ENCODE results near the gene MRPL42. TPM values are rescaled to one million over a fixed set of nuclear protein-coding genes. Genes with fewer than 3 reads are reported as not detected.
A peak's percentile ranks its signal among the peaks of the same experiment; 100 is the strongest.

MRPL42 gene
- total RNA-seq, 4 donors from 2014 or later, result 21.6 to 44.2 (median 34.8) TPM

DNA sequence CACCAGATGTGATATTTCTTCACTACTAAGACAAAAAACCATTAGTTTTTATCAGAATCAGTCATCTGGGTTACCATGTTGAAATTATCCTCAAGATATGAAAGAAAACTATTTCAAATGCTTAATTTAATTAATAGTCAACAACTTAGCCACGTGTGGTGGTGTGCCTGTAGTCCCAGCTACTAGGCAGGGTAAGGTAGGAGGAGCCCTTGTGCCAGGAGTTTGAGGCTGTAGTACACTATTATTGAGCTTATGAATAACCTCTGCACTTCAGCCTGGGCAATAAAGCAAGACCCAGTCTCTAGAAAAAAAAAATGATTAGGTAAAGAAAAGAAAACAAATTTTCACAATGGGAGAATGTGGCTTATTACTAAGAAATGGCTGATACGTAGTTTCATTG, 33.4 kb downstream of the MRPL42 start:
- H3K36me3 ChIP-seq, result peaks cover 0 to 30% (median 11%) of the 10 kb centered on the region in 4 donors
- WGBS, result 71% methylated on average over 2 of the region's 2 CpGs

GRCh38 chr12:93502802-93503623, 35.7 kb downstream of the MRPL42 start:
- Histone ChIP-seq H3K36me3 (peaks cover 0 to 27% (median 11%) of the 10 kb centered on the region in 4 donors), H3K4me1 (no peaks in the 10 kb centered on the region), H3K27me3 (no peaks in the 10 kb centered on the region), H3K4me3 (no peak overlapping the region), H3K27ac (replicated peaks in 1 of 4) (no peak overlapping the region), H3K9me3 (no peaks in the 10 kb centered on the region)
- intact Hi-C loops (cut with DNase I), result loop anchor here (2.0 to 10.0 kb wide), 5 partner anchors 62 to 600 kb away; partner anchors contain the start of gene CRADD
- WGBS, result 70% methylated on average over 11 of the region's 11 CpGs
- no peak for DNase-seq (ENCODE audit: extremely low spot score)
- TF ChIP-seq EP300 (IDR thresholded peaks at IDR 0.05) (no peak), CTCF (IDR thresholded peaks at IDR 0.05) (peak; percentile 63 to 83 (median 77)), POLR2AphosphoS5 (IDR thresholded peaks at IDR 0.05) (no peak), POLR2A (IDR thresholded peaks at IDR 0.05; ENCODE audit: low read depth) (no peak)

More for the DNA sequence above, 33.4 kb downstream of the MRPL42 start:
- no peak for TF ChIP-seq POLR2A (IDR thresholded peaks at IDR 0.05; ENCODE audit: low read depth)
- no peak for TF ChIP-seq EP300 (IDR thresholded peaks at IDR 0.05)
- no peak for TF ChIP-seq POLR2AphosphoS5 (IDR thresholded peaks at IDR 0.05)
- TF ChIP-seq CTCF (IDR thresholded peaks at IDR 0.05), result no peak
- Histone ChIP-seq H3K4me3 (no peak overlapping the region), H3K9me3 (no peaks in the 10 kb centered on the region), H3K27me3 (no peaks in the 10 kb centered on the region), H3K4me1 (no peaks in the 10 kb centered on the region), H3K27ac (replicated peaks in 1 of 4) (no peak overlapping the region)
- DNase-seq (ENCODE audit: extremely low spot score), result no peak
- intact Hi-C loops (cut with DNase I), result loop anchor here (5.0 to 10.0 kb wide), 4 partner anchors 64 to 477 kb away; partner anchors contain the start of gene CRADD

DNA sequence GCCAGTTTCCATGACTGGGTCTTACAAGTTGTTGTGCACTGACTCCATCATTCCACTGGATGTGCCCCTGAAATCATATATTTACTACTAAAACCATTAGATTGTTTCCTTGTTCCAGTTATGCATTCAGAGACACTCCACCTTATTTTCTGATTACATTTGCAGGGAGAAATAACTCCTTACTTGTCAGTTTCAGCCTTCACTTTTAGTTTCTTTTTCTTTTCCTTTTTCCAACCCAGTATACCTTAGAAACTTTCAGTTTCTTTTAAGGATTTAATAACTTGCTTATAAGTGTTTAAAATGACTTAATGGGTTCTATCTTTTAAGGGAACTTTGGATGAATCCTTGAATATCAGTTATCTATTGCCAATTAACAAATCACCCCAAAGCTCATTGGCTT, 39.9 kb downstream of the MRPL42 start:
- Histone ChIP-seq H3K9me3 (no peaks in the 10 kb centered on the region), H3K27ac (replicated peaks in 1 of 4) (no peak overlapping the region), H3K27me3 (no peaks in the 10 kb centered on the region), H3K36me3 (peaks cover 0 to 14% (median 4%) of the 10 kb centered on the region in 4 donors), H3K4me3 (no peak overlapping the region), H3K4me1 (no peaks in the 10 kb centered on the region)
- DNase-seq (ENCODE audit: extremely low spot score), result no peak
- intact Hi-C loops (cut with DNase I), result loop anchor here (10.0 kb wide), 3 partner anchors 58 to 258 kb away; partner anchors contain the start of gene CRADD
- no peak for TF ChIP-seq EP300 (IDR thresholded peaks at IDR 0.05)
- TF ChIP-seq CTCF (IDR thresholded peaks at IDR 0.05), result no peak

DNA sequence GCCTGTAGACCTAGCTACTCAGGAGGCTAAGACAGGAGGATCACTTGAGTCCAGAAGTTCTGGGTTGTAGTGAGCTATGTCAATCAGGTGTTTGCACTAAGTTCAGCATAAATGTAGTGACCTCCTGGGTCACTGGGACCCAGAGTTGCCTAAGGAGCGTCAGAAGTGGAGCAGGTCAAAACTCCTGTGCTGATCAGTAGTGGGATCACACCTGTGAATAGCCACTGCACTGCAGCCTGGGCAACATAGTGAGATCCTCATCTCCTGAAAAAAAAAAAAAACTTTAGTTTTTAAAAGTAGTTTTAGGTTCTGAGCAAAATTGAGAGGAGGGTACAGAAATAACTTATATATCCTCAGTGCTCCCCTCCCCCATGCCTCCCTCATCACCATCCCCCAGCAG, 42.2 kb downstream of the MRPL42 start:
- 92% methylated on average over 1 of the region's 1 CpG for WGBS
- intact Hi-C loops (cut with DNase I), result loop anchor here (10.0 kb wide), 3 partner anchors 55 to 255 kb away; partner anchors contain the start of gene CRADD
- no peak for TF ChIP-seq CTCF (IDR thresholded peaks at IDR 0.05)
- TF ChIP-seq POLR2A (IDR thresholded peaks at IDR 0.05; ENCODE audit: low read depth), result no peak
- no peak for TF ChIP-seq POLR2AphosphoS5 (IDR thresholded peaks at IDR 0.05)
- no peak for TF ChIP-seq EP300 (IDR thresholded peaks at IDR 0.05)
- Histone ChIP-seq H3K27ac (replicated peaks in 1 of 4) (no peak overlapping the region), H3K4me3 (no peak overlapping the region), H3K27me3 (no peaks in the 10 kb centered on the region), H3K4me1 (no peaks in the 10 kb centered on the region), H3K9me3 (no peaks in the 10 kb centered on the region), H3K36me3 (peaks cover 0 to 7% (median 0%) of the 10 kb centered on the region in 4 donors)
- DNase-seq (ENCODE audit: extremely low spot score), result no peak

All from esophagus muscularis mucosa (tissue), 4 donors.